PFSK-1 (cell line): ENCODE data around the gene PFKP.
A peak's percentile ranks its signal among the peaks of the same experiment; 100 is the strongest.

Experiments used
- FOXP2 ChIP-seq: optimal IDR thresholded peaks from 2 replicates; pipeline ENCODE3; 2011; ENCODE audit warnings: borderline replicate concordance, control low read depth, inconsistent platforms; ENCODE audit not compliant: insufficient read depth; ENCODE audit errors: extremely low read length, extremely low read depth
- POLR2AphosphoS5 ChIP-seq: IDR thresholded peaks from 2 replicates; pipeline ENCODE4 v1.6.1; 2012; ENCODE audit warnings: low read depth, mild to moderate bottlenecking, control low read depth, low read length, moderate library complexity
- REST ChIP-seq, 2 experiments: IDR thresholded peaks; 2 replicates each; pipeline versions ENCODE4 v1.6.1 to v1.8.0; 2011 to 2012; ENCODE audit warnings: low read depth in 2 of 2, low read length in 2 of 2, control low read depth in 1 of 2, inconsistent platforms in 1 of 2, mild to moderate bottlenecking in 1 of 2, moderate library complexity in 1 of 2; ENCODE audit not compliant: insufficient read depth in 1 of 2
- SIN3A ChIP-seq: IDR thresholded peaks from 2 replicates; pipeline ENCODE4 v1.6.1; 2012; ENCODE audit warnings: mild to moderate bottlenecking, low read length, moderate library complexity, borderline replicate concordance; ENCODE audit not compliant: insufficient read depth
- TAF1 ChIP-seq: IDR thresholded peaks from 2 replicates; pipeline ENCODE4 v1.6.1; 2012; ENCODE audit warnings: low read length, control low read depth, borderline replicate concordance; ENCODE audit not compliant: insufficient read depth

Gene PFKP

GRCh38 chr10:3076138-3076537, 8.8 kb downstream of the PFKP start:
- no peak for TF ChIP-seq SIN3A
- no peak for TF ChIP-seq TAF1
- no peak for TF ChIP-seq REST (IDR thresholded peaks at IDR 0.05; ENCODE audit: insufficient read depth in 1 of 2, low read depth in 2 of 2, low read length in 2 of 2)
- TF ChIP-seq FOXP2: no peak
- TF ChIP-seq POLR2AphosphoS5: no peak; the same call in 1 of the 2 replicates

- TF ChIP-seq SIN3A: no peak
- TF ChIP-seq TAF1: no peak
- no peak for TF ChIP-seq FOXP2
- no peak for TF ChIP-seq REST (IDR thresholded peaks at IDR 0.05; ENCODE audit: insufficient read depth in 1 of 2, low read depth in 2 of 2, low read length in 2 of 2)
- TF ChIP-seq POLR2AphosphoS5: no peak
Observed at GRCh38 chr10:3077509-3077908, 10.2 kb downstream of the PFKP start.

GRCh38 chr10:3077940-3078630, 10.7 kb downstream of the PFKP start:
- TF ChIP-seq REST (IDR thresholded peaks at IDR 0.05; ENCODE audit: insufficient read depth in 1 of 2, low read depth in 2 of 2, low read length in 2 of 2): no peak
- no peak for TF ChIP-seq FOXP2
- no peak for TF ChIP-seq SIN3A

GRCh38 chr10:3081383-3081981, 14.1 kb downstream of the PFKP start:
- TF ChIP-seq TAF1 (no peak), POLR2AphosphoS5 (0 out of 2 replicates have a peak, but pooled peaks have one; percentile 17)

- TF ChIP-seq REST (IDR thresholded peaks at IDR 0.05; ENCODE audit: insufficient read depth in 1 of 2, low read depth in 2 of 2, low read length in 2 of 2) (no peak), FOXP2 (no peak), SIN3A (no peak), TAF1 (no peak), POLR2AphosphoS5 (no peak)
Observed at GRCh38 chr10:3082290-3082689, 14.9 kb downstream of the PFKP start.
